Neural cell (in vitro differentiated cells): ENCODE measurements around the gene FYB1. TPM values are rescaled to one million over a fixed set of nuclear protein-coding genes. Genes with fewer than 3 reads are reported as not detected.

ENCODE experiments used
- H2AFZ ChIP-seq: fragments of 200-600, 300-800 bp; sonication (generic), shearing (Covaris generic); 2 replicates; pipeline ENCODE4 v1.6.0; 2014; ENCODE audit warnings: low read depth, mild to moderate bottlenecking, antibody characterized with exemption, low read length, moderate library complexity
- H3F3A ChIP-seq: fragments of 200-600 bp; shearing (Covaris generic); 2 replicates; pipeline ENCODE4 v1.6.1; 2016; ENCODE audit warnings: mild to moderate bottlenecking, moderate library complexity, mixed read lengths, antibody characterized with exemption, low read length; ENCODE audit not compliant: insufficient read depth, poor library complexity, severe bottlenecking
- H3K27ac ChIP-seq: fragments of 200-600, 300-800 bp; sonication (generic), shearing (Covaris generic); 2 replicates; pipeline ENCODE4 v1.5.1; 2014; ENCODE audit warnings: mild to moderate bottlenecking, low read length, moderate library complexity
- H3K27me3 ChIP-seq: fragments of 300-800, 200-600 bp; sonication (generic), shearing (Covaris generic); 2 replicates; pipeline ENCODE4 v1.6.0; 2014; ENCODE audit warnings: mild to moderate bottlenecking, low read depth, low read length, moderate library complexity; ENCODE audit not compliant: insufficient read depth
- H3K36me3 ChIP-seq: fragments of 300-800, 200-600 bp; sonication (generic), shearing (Covaris generic); 2 replicates; pipeline ENCODE4 v1.5.1; 2014; ENCODE audit warnings: mild to moderate bottlenecking, antibody characterized with exemption, low read length, moderate library complexity; ENCODE audit not compliant: insufficient read depth
- H3K4me2 ChIP-seq: fragments of 300-800, 200-600 bp; sonication (generic), shearing (Covaris generic); 2 replicates; pipeline ENCODE4 v1.6.0; 2014; ENCODE audit warnings: mild to moderate bottlenecking, low read length
- H3K4me3 ChIP-seq: fragments of 300-800, 200-600 bp; sonication (generic), shearing (Covaris generic); 2 replicates; pipeline ENCODE4 v1.5.1; 2014; ENCODE audit warnings: mild to moderate bottlenecking, low read length, moderate library complexity
- H3K79me2 ChIP-seq: fragments of 200-600 bp; shearing (Covaris generic); replicated peaks from 2 replicates; pipeline ENCODE4 v1.6.0; 2014; ENCODE audit warnings: mild to moderate bottlenecking, low read length, moderate library complexity; ENCODE audit not compliant: insufficient read depth
- H3K9ac ChIP-seq: fragments of 300-800, 200-600 bp; sonication (generic), shearing (Covaris generic); 2 replicates; pipeline ENCODE4 v1.6.1; 2016; ENCODE audit warnings: mild to moderate bottlenecking, low read length, mixed read lengths
- H3K9me2 ChIP-seq: fragments of 200-600 bp; shearing (Covaris generic); 2 replicates; pipeline ENCODE4 v1.6.1; 2016; ENCODE audit warnings: mild to moderate bottlenecking, low read length, mixed read lengths; ENCODE audit not compliant: insufficient read depth
- H3K9me3 ChIP-seq: fragments of 200-600, 300-800 bp; sonication (generic), shearing (Covaris generic); 2 replicates; pipeline ENCODE4 v1.6.1; 2016; ENCODE audit warnings: mild to moderate bottlenecking, mixed run types, low read length, moderate library complexity, mixed read lengths
- H4K20me1 ChIP-seq: fragments of 200-600 bp; shearing (Covaris generic); 2 replicates; pipeline ENCODE4 v1.6.1; 2016; ENCODE audit warnings: mild to moderate bottlenecking, mixed run types; ENCODE audit not compliant: insufficient read depth
- CTCF ChIP-seq: fragments of 450-650 bp; IDR thresholded peaks from 2 replicates; pipeline ENCODE4 v1.5.1; 2014; ENCODE audit warnings: antibody characterized with exemption, mild to moderate bottlenecking, moderate library complexity; ENCODE audit not compliant: poor library complexity, severe bottlenecking
- EP300 ChIP-seq: fragments of 450-650 bp; conservative IDR thresholded peaks from 2 replicates; pipeline ENCODE4 v1.6.1; 2014; ENCODE audit warnings: antibody characterized with exemption, mild to moderate bottlenecking, moderate library complexity; ENCODE audit not compliant: poor library complexity, severe bottlenecking
- EZH2 ChIP-seq: fragments of 200-600, 300-800 bp; shearing (Covaris generic), sonication (generic); IDR thresholded peaks from 2 replicates; pipeline ENCODE4 v1.6.1; 2014; ENCODE audit warnings: antibody characterized with exemption, low read length, borderline replicate concordance, mild to moderate bottlenecking; ENCODE audit not compliant: insufficient read depth, poor library complexity, severe bottlenecking
- MXI1 ChIP-seq: fragments of 450-650 bp; conservative IDR thresholded peaks from 2 replicates; pipeline ENCODE4 v1.6.1; 2014; ENCODE audit warnings: antibody characterized with exemption, mild to moderate bottlenecking; ENCODE audit not compliant: poor library complexity, severe bottlenecking
- POLR2AphosphoS5 ChIP-seq: IDR thresholded peaks from 2 replicates; pipeline ENCODE4 v1.6.1; 2012
- RAD21 ChIP-seq: fragments of 450-650 bp; conservative IDR thresholded peaks from 2 replicates; pipeline ENCODE4 v1.6.1; 2014; ENCODE audit warnings: antibody characterized with exemption, mild to moderate bottlenecking, moderate library complexity
- REST ChIP-seq: IDR thresholded peaks from 2 replicates; pipeline ENCODE4 v1.6.1; 2012; ENCODE audit warnings: borderline replicate concordance
- SMC3 ChIP-seq: fragments of 450-650 bp; conservative IDR thresholded peaks from 2 replicates; pipeline ENCODE4 v1.6.1; 2014; ENCODE audit warnings: antibody characterized with exemption, mild to moderate bottlenecking, moderate library complexity; ENCODE audit not compliant: poor library complexity
- TAF1 ChIP-seq: IDR thresholded peaks from 2 replicates; pipeline ENCODE4 v1.6.1; 2012; ENCODE audit warnings: low read depth
- polyA plus RNA-seq: library from polyadenylated mRNA; depleted of rRNA; stranded (reverse); fragments of >200 nt; gene quantifications from 2 replicates; pipeline ENCODE4 v1.2.3, GENCODE V29; 2014

Gene FYB1
- polyA plus RNA-seq, 1 donor from 2014 or later = not detected

DNA sequence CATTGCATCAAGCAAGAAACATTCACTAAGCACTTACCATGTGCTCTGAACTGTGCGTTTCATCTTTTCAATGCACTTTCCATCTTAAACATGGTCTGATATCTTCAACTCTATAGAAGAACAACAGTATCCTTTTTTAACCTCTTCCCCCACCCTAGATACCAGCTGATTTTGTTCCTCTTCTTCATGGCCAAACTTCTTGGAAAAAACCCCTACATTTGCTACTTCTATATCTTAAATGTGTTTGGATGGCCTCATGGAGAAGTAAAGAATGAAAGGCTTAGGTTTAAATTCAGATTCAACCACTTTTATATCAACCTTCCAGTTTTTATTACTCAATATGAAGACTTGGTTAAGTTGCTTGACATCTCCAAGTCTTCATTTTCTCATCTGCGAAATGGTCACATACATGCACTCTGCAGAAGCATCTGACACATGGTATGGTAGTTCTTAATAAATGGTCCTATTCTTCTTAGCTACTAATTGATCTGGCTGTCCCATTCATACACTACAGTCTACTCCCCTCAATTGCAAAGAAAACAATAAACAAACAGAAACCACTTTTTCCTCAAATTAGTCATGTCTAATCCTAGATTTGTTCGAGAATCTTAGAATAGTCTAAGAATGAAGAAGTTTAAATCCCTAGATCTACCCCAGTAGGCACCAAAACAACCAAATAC lies 59.4 kb downstream of the FYB1 start:
- no peaks in the 10 kb centered on the region for H3K27me3 ChIP-seq

GRCh38 chr5:39158786-39159185 lies 60.6 kb downstream of the FYB1 start:
- Histone ChIP-seq H4K20me1 (no peaks in the 10 kb centered on the region), H3K9me2 (no peaks in the 10 kb centered on the region), H3K9ac (no peak overlapping the region), H3K4me2 (no peak overlapping the region), H3K79me2 (no peaks in the 10 kb centered on the region), H2AFZ (no peak overlapping the region), H3F3A (no peaks in the 10 kb centered on the region), H3K9me3 (no peaks in the 10 kb centered on the region), H3K36me3 (no peaks in the 10 kb centered on the region), H3K27me3 (no peaks in the 10 kb centered on the region), H3K4me3 (no peak overlapping the region), H3K27ac (no peak overlapping the region)
- TF ChIP-seq MXI1 (no peak), TAF1 (no peak), REST (no peak), RAD21 (no peak), SMC3 (no peak), CTCF (no peak)

More for the DNA sequence above, 59.4 kb downstream of the FYB1 start:
- Histone ChIP-seq H4K20me1 (no peaks in the 10 kb centered on the region), H2AFZ (no peak overlapping the region), H3K79me2 (no peaks in the 10 kb centered on the region), H3K4me3 (no peak overlapping the region), H3K9ac (no peak overlapping the region), H3K9me3 (no peaks in the 10 kb centered on the region), H3K27ac (no peak overlapping the region), H3K4me2 (no peak overlapping the region), H3F3A (no peaks in the 10 kb centered on the region), H3K9me2 (no peaks in the 10 kb centered on the region), H3K36me3 (no peaks in the 10 kb centered on the region)
- TF ChIP-seq SMC3 = no peak
- TF ChIP-seq CTCF = no peak
- TF ChIP-seq TAF1 = no peak
- TF ChIP-seq EZH2 = no peak
- TF ChIP-seq RAD21 = no peak
- no peak for TF ChIP-seq REST
- TF ChIP-seq MXI1 = no peak
- TF ChIP-seq EP300 = no peak
- no peak for TF ChIP-seq POLR2AphosphoS5
